GM19099 (cell line): ENCODE measurements around the gene FDXR.

Source experiments
- POLR2A ChIP-seq: IDR thresholded peaks from 3 replicates; pipeline ENCODE4 v1.6.1; 2011; ENCODE audit warnings: low read depth; ENCODE audit not compliant: insufficient read length; ENCODE audit errors: extremely low read depth

The FDXR gene

GRCh38 chr17:74872313-74873036, at the start of gene FDXR:
FDXR (minus strand) TSS chr17:74872994; CDS start chr17:74872944, 50 bp downstream.
- peak; percentile 78 for TF ChIP-seq POLR2A

- TF ChIP-seq POLR2A, result no peak
Observed at GRCh38 chr17:74922172-74922571, 49.4 kb upstream of the FDXR start.

GRCh38 chr17:74921769-74922168, 49.0 kb upstream of the FDXR start:
- no peak for TF ChIP-seq POLR2A

GRCh38 chr17:74921026-74921681, 48.4 kb upstream of the FDXR start:
- TF ChIP-seq POLR2A, result no peak

GRCh38 chr17:74920642-74921025, 47.8 kb upstream of the FDXR start:
- no peak for TF ChIP-seq POLR2A

- TF ChIP-seq POLR2A, result no peak
Observed at GRCh38 chr17:74920306-74920620, 47.5 kb upstream of the FDXR start.

- no peak for TF ChIP-seq POLR2A
Observed at GRCh38 chr17:74919440-74920305, 46.9 kb upstream of the FDXR start.

- no peak for TF ChIP-seq POLR2A
Observed at GRCh38 chr17:74918906-74919305, 46.1 kb upstream of the FDXR start.

- no peak for TF ChIP-seq POLR2A
Observed at GRCh38 chr17:74917430-74917829, 44.6 kb upstream of the FDXR start.

- no peak for TF ChIP-seq POLR2A
Observed at GRCh38 chr17:74916851-74917199, 44.0 kb upstream of the FDXR start.

- no peak for TF ChIP-seq POLR2A
Observed at GRCh38 chr17:74916136-74916850, 43.5 kb upstream of the FDXR start.

GRCh38 chr17:74907012-74907411, 34.2 kb upstream of the FDXR start:
- TF ChIP-seq POLR2A, result no peak

GRCh38 chr17:74904687-74905409, 32.1 kb upstream of the FDXR start:
- TF ChIP-seq POLR2A, result no peak

- TF ChIP-seq POLR2A, result no peak
Observed at GRCh38 chr17:74903671-74904070, 30.9 kb upstream of the FDXR start.
